Left renal pelvis (tissue), 4 donors: ENCODE data around the gene BLOC1S1. TPM values are rescaled to one million over a fixed set of nuclear protein-coding genes. Genes with fewer than 3 reads are reported as not detected.

ENCODE experiments used
- polyA plus RNA-seq, 4 donors: library from polyadenylated mRNA; unstranded; fragments of 120-200 nt; gene quantifications; one replicate each; pipeline ENCODE4 v1.2.1, GENCODE V29; 2013; ENCODE audit not compliant: insufficient read length in 4 of 4

BLOC1S1 gene
- polyA plus RNA-seq, 4 donors: 79.4 to 122 (median 114) TPM

Other genes starting within 250 kb of the BLOC1S1 start
- gene OR6C70, start 245.9 kb upstream of the BLOC1S1 start, polyA plus RNA-seq: not detected
- not detected for gene OR6C68, start 223.7 kb upstream of the BLOC1S1 start, polyA plus RNA-seq
- not detected for gene OR6C4, start 166.4 kb upstream of the BLOC1S1 start, polyA plus RNA-seq
- gene OR2AP1, start 143.6 kb upstream of the BLOC1S1 start, polyA plus RNA-seq: not detected
- not detected for gene OR10P1, start 79.2 kb upstream of the BLOC1S1 start, polyA plus RNA-seq
- gene ITGA7, start 8.1 kb upstream of the BLOC1S1 start, polyA plus RNA-seq: 10 to 100 TPM; 21.1 to 46.5 (median 39.0) TPM
- 10 to 100 TPM in 3 of 4 donors, 1 to 10 TPM in 1; 8.4 to 38.2 (median 21.1) TPM for gene RDH5, start 4.3 kb downstream of the BLOC1S1 start, polyA plus RNA-seq
- 100 to 1,000 TPM; 617 to 773 (median 715) TPM for gene CD63, start 13.0 kb downstream of the BLOC1S1 start, polyA plus RNA-seq
- 10 to 100 TPM; 21.1 to 26.2 (median 23.8) TPM for gene GDF11, start 27.1 kb downstream of the BLOC1S1 start, polyA plus RNA-seq
- 100 to 1,000 TPM; 101 to 141 (median 116) TPM for gene SARNP, start 101.7 kb downstream of the BLOC1S1 start, polyA plus RNA-seq
- 10 to 100 TPM; 17.7 to 35.6 (median 34.0) TPM for gene ORMDL2, start 102.0 kb downstream of the BLOC1S1 start, polyA plus RNA-seq
- 10 to 100 TPM; 31.7 to 43.6 (median 39.2) TPM for gene DNAJC14, start 113.5 kb downstream of the BLOC1S1 start, polyA plus RNA-seq
- gene MMP19, start 126.9 kb downstream of the BLOC1S1 start, polyA plus RNA-seq: 1 to 10 TPM in 3 of 4 donors, under 1 TPM in 1; 0.99 to 9.0 (median 1.1) TPM
- 10 to 100 TPM; 28.1 to 39.1 (median 35.7) TPM for gene PYM1, start 211.8 kb downstream of the BLOC1S1 start, polyA plus RNA-seq
- gene DGKA, start 215.1 kb downstream of the BLOC1S1 start, polyA plus RNA-seq: 10 to 100 TPM; 18.2 to 28.1 (median 23.5) TPM
- 1 to 10 TPM; 2.0 to 4.2 (median 3.2) TPM for gene PMEL, start 250.0 kb downstream of the BLOC1S1 start, polyA plus RNA-seq